ENCODE measurements around the gene SPATA18.
"Not testable (repeated sequence)": the region's sequence is repeated elsewhere in the genome, so short reads cannot be mapped to it uniquely, and the experiment has no call there.

Gene SPATA18

DNA sequence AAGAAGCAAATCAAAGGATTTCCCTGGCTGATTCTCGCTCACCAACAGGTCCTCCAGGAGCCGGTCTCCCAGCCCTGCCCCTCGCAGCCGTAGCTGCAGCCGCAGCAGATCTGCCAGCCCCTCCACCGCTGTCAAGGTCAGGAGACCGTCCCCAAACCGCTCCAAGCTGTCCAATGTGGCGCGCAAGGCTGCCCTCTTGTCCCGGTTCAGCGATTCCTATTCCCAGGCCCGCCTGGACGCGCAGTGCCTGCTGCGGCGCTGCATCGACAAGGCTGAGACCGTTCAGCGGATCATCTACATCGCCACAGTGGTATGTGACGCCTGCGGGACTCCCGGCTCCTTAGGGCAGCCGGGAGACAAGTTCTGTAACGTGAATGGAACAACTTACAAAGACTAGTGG is 25.6 kb downstream of the SPATA18 start:
- no peak overlapping the region for H2AFZ ChIP-seq (ENCODE audit: low read depth, low read length)
- no peak overlapping the region for H3K14ac ChIP-seq (ENCODE audit: low read length in 2 of 2)
- WGBS = 8% methylated on average over 25 of the region's 26 CpGs
- peak overlapping the region; percentile 9 for H3K9ac ChIP-seq (ENCODE audit: low read length)
- peaks cover 4% of the 10 kb centered on the region for H3K4me1 ChIP-seq (ENCODE audit: control insufficient read depth, insufficient read depth, low read depth, low read length)
- H4K91ac ChIP-seq (ENCODE audit: low read length) = no peak overlapping the region
- peak overlapping the region in 1 of 2 experiments; percentile 29 for H2BK12ac ChIP-seq (ENCODE audit: low read length in 2 of 2)
- H3K79me1 ChIP-seq (replicated peaks; ENCODE audit: low read length, poor library complexity, severe bottlenecking) = peaks cover 10% of the 10 kb centered on the region
- H2AK5ac ChIP-seq (ENCODE audit: low read length, severe bottlenecking) = no peak overlapping the region
- H3K36me3 ChIP-seq (ENCODE audit: control insufficient read depth in 1 of 2, insufficient read depth in 2 of 2, low read depth in 1 of 2, low read length in 2 of 2) = peaks cover 0 to 67% of the 10 kb centered on the region in 2 experiments
- peak overlapping the region in 1 of 2 experiments; percentile 3 for H3K23ac ChIP-seq (ENCODE audit: low read length in 2 of 2)
- H2BK15ac ChIP-seq (ENCODE audit: low read depth, poor library complexity, severe bottlenecking) = no peak overlapping the region
- H4K8ac ChIP-seq (ENCODE audit: low read length) = no peak overlapping the region
- H2BK120ac ChIP-seq (ENCODE audit: low read depth, low read length) = no peak overlapping the region
- H3K9me3 ChIP-seq (ENCODE audit: control insufficient read depth, low read length) = no peaks in the 10 kb centered on the region
- H3K27ac ChIP-seq (ENCODE audit: low read length, poor library complexity, severe bottlenecking) = no peak overlapping the region
- H3K4me2 ChIP-seq (ENCODE audit: low read length, poor library complexity, severe bottlenecking) = peak overlapping the region; percentile 68
- H2BK5ac ChIP-seq (ENCODE audit: low read depth, low read length, poor library complexity, severe bottlenecking) = no peak overlapping the region
- H3K27me3 ChIP-seq (ENCODE audit: control insufficient read depth in 1 of 2, insufficient read depth in 1 of 2, low read length in 2 of 2) = peaks cover 0 to 4% of the 10 kb centered on the region in 2 experiments
- peak overlapping the region; percentile 42 to 67 for H3K4me3 ChIP-seq (ENCODE audit: insufficient read depth in 1 of 2, low read depth in 1 of 2, low read length in 2 of 2)
- H3K18ac ChIP-seq (ENCODE audit: low read depth in 1 of 2, low read length in 2 of 2) = peak overlapping the region in 1 of 2 experiments; percentile 40
- peak; percentile 46 for DNase-seq
- no peak overlapping the region for H3K4ac ChIP-seq (ENCODE audit: low read depth in 1 of 2, low read length in 2 of 2)

DNA sequence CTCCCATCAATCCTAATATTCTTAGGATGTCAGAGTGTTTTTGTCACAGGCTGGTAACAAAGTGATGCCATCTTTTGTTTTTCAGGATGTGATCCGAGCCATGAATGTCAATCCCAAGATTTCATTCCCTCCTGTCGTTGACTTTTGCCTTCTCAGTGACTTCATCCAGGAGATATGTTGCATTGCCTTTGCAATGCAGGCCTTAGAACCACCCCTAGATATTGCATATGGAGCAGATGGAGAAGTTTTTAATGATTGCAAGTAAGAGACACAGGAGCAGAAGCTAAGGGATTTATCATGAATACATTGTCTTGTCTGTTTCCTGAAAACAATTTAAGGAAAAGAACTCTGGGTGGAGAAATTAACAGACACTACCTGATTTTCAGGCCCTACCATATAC is 28.6 kb downstream of the SPATA18 start:
- no peak overlapping the region for H2AFZ ChIP-seq (ENCODE audit: low read depth, low read length)
- peaks cover 6% of the 10 kb centered on the region for H3K79me1 ChIP-seq (replicated peaks; ENCODE audit: low read length, poor library complexity, severe bottlenecking)
- peaks cover 0 to 68% of the 10 kb centered on the region in 2 experiments for H3K36me3 ChIP-seq (ENCODE audit: control insufficient read depth in 1 of 2, insufficient read depth in 2 of 2, low read depth in 1 of 2, low read length in 2 of 2)
- H4K91ac ChIP-seq (ENCODE audit: low read length) = no peak overlapping the region
- H3K14ac ChIP-seq (ENCODE audit: low read length in 2 of 2) = no peak overlapping the region
- no peak overlapping the region for H2BK12ac ChIP-seq (ENCODE audit: low read length in 2 of 2)
- no peak overlapping the region for H2BK5ac ChIP-seq (ENCODE audit: low read depth, low read length, poor library complexity, severe bottlenecking)
- no peaks in the 10 kb centered on the region for H3K9me3 ChIP-seq (ENCODE audit: control insufficient read depth, low read length)
- H4K8ac ChIP-seq (ENCODE audit: low read length) = no peak overlapping the region
- H3K4me1 ChIP-seq (ENCODE audit: control insufficient read depth, insufficient read depth, low read depth, low read length) = peaks cover 4% of the 10 kb centered on the region
- no peak overlapping the region for H3K9ac ChIP-seq (ENCODE audit: low read length)
- H2BK120ac ChIP-seq (ENCODE audit: low read depth, low read length) = no peak overlapping the region
- H3K27ac ChIP-seq (ENCODE audit: low read length, poor library complexity, severe bottlenecking) = no peak overlapping the region
- 67% methylated on average over 1 of the region's 2 CpGs for WGBS
- no peak overlapping the region for H3K4me3 ChIP-seq (ENCODE audit: insufficient read depth in 1 of 2, low read depth in 1 of 2, low read length in 2 of 2)
- no peak overlapping the region for H3K18ac ChIP-seq (ENCODE audit: low read depth in 1 of 2, low read length in 2 of 2)
- H3K27me3 ChIP-seq (ENCODE audit: control insufficient read depth in 1 of 2, insufficient read depth in 1 of 2, low read length in 2 of 2) = peaks cover 0 to 4% of the 10 kb centered on the region in 2 experiments
- H3K23ac ChIP-seq (ENCODE audit: low read length in 2 of 2) = no peak overlapping the region
- no peak overlapping the region for H3K4me2 ChIP-seq (ENCODE audit: low read length, poor library complexity, severe bottlenecking)
- H3K4ac ChIP-seq (ENCODE audit: low read depth in 1 of 2, low read length in 2 of 2) = no peak overlapping the region
- H2BK15ac ChIP-seq (ENCODE audit: low read depth, poor library complexity, severe bottlenecking) = no peak overlapping the region
- H2AK5ac ChIP-seq (ENCODE audit: low read length, severe bottlenecking) = no peak overlapping the region
- DNase-seq = no peak

DNA sequence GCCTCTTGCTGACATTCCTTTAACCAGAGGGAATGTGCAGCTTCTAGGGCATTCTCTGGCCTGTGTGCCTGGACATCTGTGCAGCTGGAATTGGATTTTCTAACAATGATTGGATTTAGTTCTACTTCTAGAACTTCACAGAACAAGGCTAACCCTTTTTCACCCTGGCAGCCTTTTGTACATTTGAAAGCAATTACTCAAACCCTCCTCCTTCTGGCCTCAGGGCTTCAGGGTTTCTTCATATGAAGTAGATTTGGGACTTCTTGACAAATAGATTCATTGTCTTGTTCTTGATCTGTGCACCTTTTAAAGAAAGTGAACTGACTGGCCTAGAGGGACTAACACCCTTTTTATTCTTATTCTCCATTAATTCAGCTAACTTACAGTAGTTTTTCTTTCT is 30.1 kb downstream of the SPATA18 start:
- H3K23ac ChIP-seq (ENCODE audit: low read length in 2 of 2) = no peak overlapping the region
- no peak overlapping the region for H2AK5ac ChIP-seq (ENCODE audit: low read length, severe bottlenecking)
- no peak overlapping the region for H4K91ac ChIP-seq (ENCODE audit: low read length)
- H3K9me3 ChIP-seq (ENCODE audit: control insufficient read depth, low read length) = no peaks in the 10 kb centered on the region
- H3K14ac ChIP-seq (ENCODE audit: low read length in 2 of 2) = no peak overlapping the region
- no peak overlapping the region for H2BK15ac ChIP-seq (ENCODE audit: low read depth, poor library complexity, severe bottlenecking)
- no peak overlapping the region for H3K27ac ChIP-seq (ENCODE audit: low read length, poor library complexity, severe bottlenecking)
- peaks cover 0 to 82% of the 10 kb centered on the region in 2 experiments for H3K36me3 ChIP-seq (ENCODE audit: control insufficient read depth in 1 of 2, insufficient read depth in 2 of 2, low read depth in 1 of 2, low read length in 2 of 2)
- DNase-seq = no peak
- H3K4me1 ChIP-seq (ENCODE audit: control insufficient read depth, insufficient read depth, low read depth, low read length) = peaks cover 4% of the 10 kb centered on the region
- no peak overlapping the region for H3K4me2 ChIP-seq (ENCODE audit: low read length, poor library complexity, severe bottlenecking)
- no peak overlapping the region for H4K8ac ChIP-seq (ENCODE audit: low read length)
- H3K79me1 ChIP-seq (replicated peaks; ENCODE audit: low read length, poor library complexity, severe bottlenecking) = no peaks in the 10 kb centered on the region
- H2BK5ac ChIP-seq (ENCODE audit: low read depth, low read length, poor library complexity, severe bottlenecking) = no peak overlapping the region
- no peak overlapping the region for H3K4ac ChIP-seq (ENCODE audit: low read depth in 1 of 2, low read length in 2 of 2)
- no peak overlapping the region for H2BK12ac ChIP-seq (ENCODE audit: low read length in 2 of 2)
- no peak overlapping the region for H2AFZ ChIP-seq (ENCODE audit: low read depth, low read length)
- no peak overlapping the region for H3K4me3 ChIP-seq (ENCODE audit: insufficient read depth in 1 of 2, low read depth in 1 of 2, low read length in 2 of 2)
- no peaks in the 10 kb centered on the region for H3K27me3 ChIP-seq (ENCODE audit: control insufficient read depth in 1 of 2, insufficient read depth in 1 of 2, low read length in 2 of 2)
- no peak overlapping the region for H2BK120ac ChIP-seq (ENCODE audit: low read depth, low read length)
- H3K18ac ChIP-seq (ENCODE audit: low read depth in 1 of 2, low read length in 2 of 2) = no peak overlapping the region
- no peak overlapping the region for H3K9ac ChIP-seq (ENCODE audit: low read length)

DNA sequence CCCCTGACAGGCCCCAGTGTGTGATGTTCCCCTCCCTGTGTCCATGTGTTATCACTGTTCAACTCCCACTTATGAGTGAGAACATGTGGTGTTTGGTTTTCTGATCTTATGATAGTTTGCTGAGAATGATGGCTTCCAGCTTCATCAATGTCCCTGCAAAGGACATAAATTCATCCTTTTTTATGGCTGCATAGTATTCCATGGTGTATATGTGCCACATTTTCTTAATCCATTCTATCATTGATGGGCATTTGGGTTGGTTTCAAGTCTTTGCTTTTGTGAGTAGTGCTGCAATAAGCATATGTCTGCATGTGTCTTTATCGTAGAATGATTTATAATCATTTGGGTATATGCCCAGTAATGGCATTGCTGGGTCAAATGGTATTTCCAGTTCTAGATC is 35.3 kb downstream of the SPATA18 start:
- H3K9ac ChIP-seq (ENCODE audit: low read length); H3K27ac ChIP-seq (ENCODE audit: low read length, poor library complexity, severe bottlenecking); H2BK120ac ChIP-seq (ENCODE audit: low read depth, low read length); H3K79me1 ChIP-seq (replicated peaks; ENCODE audit: low read length, poor library complexity, severe bottlenecking); H2BK12ac ChIP-seq (ENCODE audit: low read length in 2 of 2); H2AFZ ChIP-seq (ENCODE audit: low read depth, low read length); H3K4me1 ChIP-seq (ENCODE audit: control insufficient read depth, insufficient read depth, low read depth, low read length); H3K18ac ChIP-seq (ENCODE audit: low read depth in 1 of 2, low read length in 2 of 2); H3K4me3 ChIP-seq (ENCODE audit: insufficient read depth in 1 of 2, low read depth in 1 of 2, low read length in 2 of 2); H2BK15ac ChIP-seq (ENCODE audit: low read depth, poor library complexity, severe bottlenecking); H4K8ac ChIP-seq (ENCODE audit: low read length); H2AK5ac ChIP-seq (ENCODE audit: low read length, severe bottlenecking); H3K23ac ChIP-seq (ENCODE audit: low read length in 2 of 2); H3K27me3 ChIP-seq (ENCODE audit: control insufficient read depth in 1 of 2, insufficient read depth in 1 of 2, low read length in 2 of 2); H3K14ac ChIP-seq (ENCODE audit: low read length in 2 of 2); H3K9me3 ChIP-seq (ENCODE audit: control insufficient read depth, low read length); H4K91ac ChIP-seq (ENCODE audit: low read length); H3K4ac ChIP-seq (ENCODE audit: low read depth in 1 of 2, low read length in 2 of 2); DNase-seq; H3K4me2 ChIP-seq (ENCODE audit: low read length, poor library complexity, severe bottlenecking); H2BK5ac ChIP-seq (ENCODE audit: low read depth, low read length, poor library complexity, severe bottlenecking): not testable (repeated sequence)
- H3K36me3 ChIP-seq (ENCODE audit: control insufficient read depth in 1 of 2, insufficient read depth in 2 of 2, low read depth in 1 of 2, low read length in 2 of 2) = peaks cover under 1 to 42% of the 10 kb centered on the region in 2 experiments
- WGBS = 100% methylated on average over 1 of the region's 1 CpG

Data from mesenchymal stem cell (in vitro differentiated cells and primary cell).